B cell (primary cell): ENCODE data around the gene MROH8. TPM values are rescaled to one million over a fixed set of nuclear protein-coding genes. Genes with fewer than 3 reads are reported as not detected.
"Not testable (repeated sequence)": the region's sequence is repeated elsewhere in the genome, so short reads cannot be mapped to it uniquely, and the experiment has no call there.

Experiments used
- ATAC-seq: fragments of 200-7000 bp; cut with Tn5 transposase; one replicate; pipeline ENCODE4 v1.10.0; 2021; ENCODE audit warnings: low read depth, mild to moderate bottlenecking, moderate number of reproducible peaks, moderate library complexity
- CTCF ChIA-PET: fragments of 350-600 bp; sonication (Branson Sonifier 250); formaldehyde crosslinking; loops from one replicate; lab custom pipeline; 2021; ENCODE audit warnings: antibody characterized with exemption, inconsistent platforms; lab: Charles Lee
- POLR2A ChIA-PET: fragments of 350-600 bp; sonication (Branson Sonifier 250); formaldehyde crosslinking; loops from one replicate; lab custom pipeline; 2021; ENCODE audit warnings: antibody characterized with exemption; lab: Charles Lee
- DNase-seq: peaks from one replicate; pipeline ENCODE4 v3.0.0; 2013
- H2AFZ ChIP-seq: 2 replicates; pipeline ENCODE4 v1.6.1; 2012; ENCODE audit warnings: mild to moderate bottlenecking, low read depth, low read length; ENCODE audit not compliant: insufficient read depth, poor library complexity, severe bottlenecking
- H3K27ac ChIP-seq, 2 donors: 1 replicate in 1 of 2; 2 replicates in 1 of 2; pipeline ENCODE4 v1.5.1; 2012 to 2013; ENCODE audit warnings: low read length in 2 of 2, mild to moderate bottlenecking in 2 of 2, moderate library complexity in 1 of 2
- H3K27me3 ChIP-seq, 4 experiments: fragments of 200-600 bp in 1 of 4; sonication (generic) in 1 of 4; replicated peaks in 1 of 4; 1 replicate in 2 of 4; 2 replicates in 2 of 4; pipeline versions ENCODE4 v1.6.1 to v1.7.0; 2013 to 2016; ENCODE audit warnings: low read length in 3 of 4, mild to moderate bottlenecking in 2 of 4, mixed read lengths in 1 of 4, moderate library complexity in 1 of 4; ENCODE audit not compliant: insufficient read depth in 4 of 4, control insufficient read depth in 3 of 4; ENCODE audit errors: control extremely low read depth in 1 of 4
- H3K36me3 ChIP-seq, 2 experiments: replicated peaks in 1 of 2; 1 replicate in 1 of 2; 2 replicates in 1 of 2; pipeline versions ENCODE4 v1.6.1 to v1.7.1; 2013; ENCODE audit warnings: low read length in 1 of 2; ENCODE audit not compliant: insufficient read depth in 2 of 2, control insufficient read depth in 1 of 2; ENCODE audit errors: control extremely low read depth in 1 of 2, extremely low read depth in 1 of 2
- H3K4me1 ChIP-seq, 2 donors: fragments of 200-600 bp in 1 of 2; sonication (generic) in 1 of 2; 1 replicate in 1 of 2; 2 replicates in 1 of 2; pipeline versions ENCODE4 v1.5.1 to v1.6.1; 2013 to 2017; ENCODE audit warnings: low read length in 2 of 2; ENCODE audit not compliant: control insufficient read depth in 2 of 2, insufficient read depth in 2 of 2
- H3K4me2 ChIP-seq: replicated peaks from 2 replicates; pipeline ENCODE3; 2012; ENCODE audit warnings: mild to moderate bottlenecking, low read depth, low read length; ENCODE audit not compliant: poor library complexity, severe bottlenecking
- H3K4me3 ChIP-seq, 5 experiments: fragments of 200-600 bp in 1 of 5; sonication (generic) in 1 of 5; 1 replicate in 3 of 5; 2 replicates in 2 of 5; pipeline versions ENCODE4 v1.5.1 to v1.7.0; 2011 to 2016; ENCODE audit warnings: low read length in 4 of 5, mild to moderate bottlenecking in 4 of 5, low read depth in 2 of 5, control low read depth in 1 of 5, moderate library complexity in 1 of 5; ENCODE audit not compliant: insufficient read depth in 1 of 5; ENCODE audit errors: control extremely low read depth in 1 of 5, extremely low read depth in 1 of 5
- H3K79me2 ChIP-seq: fragments of 200-600 bp; sonication (generic); one replicate; pipeline ENCODE4 v1.6.0; 2016; ENCODE audit warnings: low read length; ENCODE audit not compliant: control insufficient read depth, insufficient read depth
- H3K9ac ChIP-seq: fragments of 200-600 bp; sonication (generic); 2 replicates; pipeline ENCODE4 v1.6.1; 2017; ENCODE audit warnings: mild to moderate bottlenecking, low read length, moderate library complexity
- H3K9me3 ChIP-seq, 3 donors: one replicate each; pipeline versions ENCODE4 v1.6.1 to v1.7.1; 2013; ENCODE audit warnings: low read length in 2 of 3; ENCODE audit not compliant: control insufficient read depth in 2 of 3, insufficient read depth in 1 of 3; ENCODE audit errors: control extremely low read depth in 1 of 3
- H4K20me1 ChIP-seq: 2 replicates; pipeline ENCODE4 v1.6.0; 2012; ENCODE audit warnings: mild to moderate bottlenecking, low read length; ENCODE audit not compliant: insufficient read depth, control insufficient read depth, poor library complexity, severe bottlenecking
- H3K27ac Mint-ChIP-seq: one replicate; pipeline ENCODE4 v1.8.0; 2021; ENCODE audit warnings: mixed read lengths
- H3K27me3 Mint-ChIP-seq: one replicate; pipeline ENCODE4 v1.8.0; 2021; ENCODE audit warnings: mixed read lengths
- H3K4me1 Mint-ChIP-seq: one replicate; pipeline ENCODE4 v1.8.0; 2021; ENCODE audit warnings: mixed read lengths
- H3K4me3 Mint-ChIP-seq: one replicate; pipeline ENCODE4 v1.8.0; 2021; ENCODE audit warnings: mixed read lengths
- H3K9me3 Mint-ChIP-seq: one replicate; pipeline ENCODE4 v1.8.0; 2022; ENCODE audit warnings: mixed read lengths; ENCODE audit not compliant: insufficient read depth
- EZH2 ChIP-seq: IDR thresholded peaks from 2 replicates; pipeline ENCODE4 v1.6.1; 2012; ENCODE audit warnings: borderline replicate concordance, low read depth, mild to moderate bottlenecking, moderate library complexity, low read length; ENCODE audit not compliant: insufficient read depth, poor library complexity, severe bottlenecking
- WGBS: methylation state at CpG from one replicate; pipeline ENCODE4 v1.1.5; 2013; ENCODE audit warnings: missing lambda C conversion rate; ENCODE audit not compliant: insufficient coverage; 5-methylcytosine and 5-hydroxymethylcytosine counted together
- intact Hi-C: fragments of 100-400 bp; cut with micrococcal nuclease; formaldehyde crosslinking; loops from one replicate; pipeline ENCODE4 v1.10.0; 2022
- polyA plus RNA-seq: library from polyadenylated mRNA; depleted of rRNA; stranded (reverse); fragments of >200 nt; gene quantifications from 2 replicates; pipeline ENCODE4 v1.2.3, GENCODE V29; 2012
- total RNA-seq, 2 donors: library from RNA; stranded (reverse); fragments of 120-200 nt in 1 of 2; gene quantifications; 1 replicate in 1 of 2; 2 replicates in 1 of 2; pipeline versions ENCODE4 v1.2.3 to v1.2.4, GENCODE V29; 2013 to 2022
- TF ChIP-seq, protein P1 (sequence below): fragments of 200-600 bp; IDR thresholded peaks from one replicate; pipeline ENCODE4 v1.8.0; 2022; ENCODE audit warnings: antibody characterized with exemption, mild to moderate bottlenecking

The MROH8 gene
- total and polyA plus RNA-seq, 2 donors (not counting 1 experiment from before 2014, with no cell fraction given) = 3.8 to 4.6 TPM

DNA sequence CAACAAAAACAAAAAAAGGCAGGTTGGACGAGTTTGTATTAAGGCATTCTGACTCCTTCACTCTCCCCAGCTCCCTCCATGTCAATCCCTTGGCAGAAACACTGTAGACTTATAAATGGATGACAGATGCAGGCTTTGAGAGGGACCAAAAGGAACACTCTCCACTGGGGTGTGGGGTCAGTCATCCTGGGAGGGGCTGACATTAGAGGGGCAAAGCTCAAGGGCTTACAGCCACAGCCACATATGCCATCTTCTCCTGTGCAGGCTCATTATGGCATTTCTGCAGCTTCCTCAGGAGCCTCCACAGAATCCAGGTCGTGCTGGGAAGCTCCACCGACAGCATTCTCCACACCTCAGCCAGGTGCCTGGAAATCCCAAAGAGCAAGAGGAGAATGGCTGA, 50.5 kb downstream of the MROH8 start:
- no peaks in the 10 kb centered on the region for H3K27me3 Mint-ChIP-seq
- no peak for DNase-seq
- 100% methylated on average over 2 of the region's 3 CpGs for WGBS
- no peaks in the 10 kb centered on the region for H3K27me3 ChIP-seq
- H3K79me2 ChIP-seq = no peaks in the 10 kb centered on the region
- no peak for ATAC-seq
- H2AFZ ChIP-seq = no peak overlapping the region
- H4K20me1 ChIP-seq = no peaks in the 10 kb centered on the region
- H3K4me3 Mint-ChIP-seq = no peak overlapping the region
- ChIA-PET POLR2A (no interaction called here), CTCF (interaction anchor here (0.7 kb wide), 1 partner anchor 8 kb away, joined by 3 read pairs; no protein-coding TSS in a partner anchor)
- peaks cover 0 to 4% (median 0%) of the 10 kb centered on the region in 3 donors for H3K9me3 ChIP-seq
- TF ChIP-seq, protein P1, sequence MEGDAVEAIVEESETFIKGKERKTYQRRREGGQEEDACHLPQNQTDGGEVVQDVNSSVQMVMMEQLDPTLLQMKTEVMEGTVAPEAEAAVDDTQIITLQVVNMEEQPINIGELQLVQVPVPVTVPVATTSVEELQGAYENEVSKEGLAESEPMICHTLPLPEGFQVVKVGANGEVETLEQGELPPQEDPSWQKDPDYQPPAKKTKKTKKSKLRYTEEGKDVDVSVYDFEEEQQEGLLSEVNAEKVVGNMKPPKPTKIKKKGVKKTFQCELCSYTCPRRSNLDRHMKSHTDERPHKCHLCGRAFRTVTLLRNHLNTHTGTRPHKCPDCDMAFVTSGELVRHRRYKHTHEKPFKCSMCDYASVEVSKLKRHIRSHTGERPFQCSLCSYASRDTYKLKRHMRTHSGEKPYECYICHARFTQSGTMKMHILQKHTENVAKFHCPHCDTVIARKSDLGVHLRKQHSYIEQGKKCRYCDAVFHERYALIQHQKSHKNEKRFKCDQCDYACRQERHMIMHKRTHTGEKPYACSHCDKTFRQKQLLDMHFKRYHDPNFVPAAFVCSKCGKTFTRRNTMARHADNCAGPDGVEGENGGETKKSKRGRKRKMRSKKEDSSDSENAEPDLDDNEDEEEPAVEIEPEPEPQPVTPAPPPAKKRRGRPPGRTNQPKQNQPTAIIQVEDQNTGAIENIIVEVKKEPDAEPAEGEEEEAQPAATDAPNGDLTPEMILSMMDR = no peak
- no peak for TF ChIP-seq EZH2
- no peak overlapping the region for H3K9ac ChIP-seq
- intact Hi-C loops = no loop called here
- H3K9me3 Mint-ChIP-seq = no peaks in the 10 kb centered on the region
- H3K4me1 ChIP-seq = no peaks in the 10 kb centered on the region
- no peak overlapping the region for H3K4me3 ChIP-seq
- no peak overlapping the region for H3K27ac ChIP-seq
- H3K27ac Mint-ChIP-seq = no peak overlapping the region
- H3K36me3 ChIP-seq = no peaks in the 10 kb centered on the region
- H3K4me1 Mint-ChIP-seq = no peaks in the 10 kb centered on the region
- no peak overlapping the region for H3K4me2 ChIP-seq

DNA sequence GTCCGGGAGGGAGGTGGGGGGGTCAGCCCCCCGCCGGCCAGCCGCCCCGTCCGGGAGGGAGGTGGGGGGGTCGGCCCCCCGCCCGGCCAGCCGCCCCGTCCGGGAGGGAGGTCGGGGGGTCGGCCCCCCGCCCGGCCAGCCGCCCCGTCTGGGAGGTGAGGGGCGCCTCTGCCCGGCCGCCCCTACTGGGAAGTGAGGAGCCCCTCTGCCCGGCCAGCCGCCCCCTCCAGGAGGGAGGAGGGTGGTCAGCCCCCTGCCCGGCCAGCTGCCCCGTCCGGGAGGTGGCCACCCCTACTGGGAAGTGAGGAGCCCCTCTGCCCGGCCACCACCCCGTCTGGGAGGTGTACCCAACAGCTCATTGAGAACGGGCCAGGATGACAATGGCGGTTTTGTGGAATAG, 53.1 kb downstream of the MROH8 start:
- DNase-seq, H3K4me1 Mint-ChIP-seq, H3K27me3 Mint-ChIP-seq, ATAC-seq, H4K20me1 ChIP-seq, H3K9me3 Mint-ChIP-seq, H3K27me3 ChIP-seq, H3K4me1 ChIP-seq, H3K4me2 ChIP-seq, H2AFZ ChIP-seq, H3K36me3 ChIP-seq, POLR2A ChIA-PET, H3K9ac ChIP-seq, H3K27ac ChIP-seq, H3K27ac Mint-ChIP-seq, H3K9me3 ChIP-seq, CTCF ChIA-PET, intact Hi-C loops, H3K4me3 ChIP-seq, H3K79me2 ChIP-seq, H3K4me3 Mint-ChIP-seq: not testable (repeated sequence)
- WGBS = no CpG with 5 or more reads among the region's 30 CpGs
